ENCODE data around the gene PI4KB. TPM values are rescaled to one million over a fixed set of nuclear protein-coding genes. Genes with fewer than 3 reads are reported as not detected.

The PI4KB gene
- total RNA-seq, 4 donors from 2014 or later, result 68.0 to 147 (median 83.7) TPM

- Histone ChIP-seq H3K36me3 (peaks cover 0 to 24% (median 0%) of the 10 kb centered on the region in 3 donors), H3K4me1 (peaks cover 0 to 11% (median 7%) of the 10 kb centered on the region in 4 donors), H3K4me3 (peak overlapping the region; percentile 25 to 73 (median 70)), H3K27ac (peak overlapping the region; percentile 88 to 95 (median 89)), H3K9me3 (no peaks in the 10 kb centered on the region), H3K27me3 (no peaks in the 10 kb centered on the region)
- TF ChIP-seq CTCF (IDR thresholded peaks at IDR 0.05) (no peak), POLR2A (IDR thresholded peaks at IDR 0.05) (no peak)
- no peak for DNase-seq
These were observed 20.5 kb upstream of the PI4KB start for GRCh38 chr1:151347523-151348246.

DNA sequence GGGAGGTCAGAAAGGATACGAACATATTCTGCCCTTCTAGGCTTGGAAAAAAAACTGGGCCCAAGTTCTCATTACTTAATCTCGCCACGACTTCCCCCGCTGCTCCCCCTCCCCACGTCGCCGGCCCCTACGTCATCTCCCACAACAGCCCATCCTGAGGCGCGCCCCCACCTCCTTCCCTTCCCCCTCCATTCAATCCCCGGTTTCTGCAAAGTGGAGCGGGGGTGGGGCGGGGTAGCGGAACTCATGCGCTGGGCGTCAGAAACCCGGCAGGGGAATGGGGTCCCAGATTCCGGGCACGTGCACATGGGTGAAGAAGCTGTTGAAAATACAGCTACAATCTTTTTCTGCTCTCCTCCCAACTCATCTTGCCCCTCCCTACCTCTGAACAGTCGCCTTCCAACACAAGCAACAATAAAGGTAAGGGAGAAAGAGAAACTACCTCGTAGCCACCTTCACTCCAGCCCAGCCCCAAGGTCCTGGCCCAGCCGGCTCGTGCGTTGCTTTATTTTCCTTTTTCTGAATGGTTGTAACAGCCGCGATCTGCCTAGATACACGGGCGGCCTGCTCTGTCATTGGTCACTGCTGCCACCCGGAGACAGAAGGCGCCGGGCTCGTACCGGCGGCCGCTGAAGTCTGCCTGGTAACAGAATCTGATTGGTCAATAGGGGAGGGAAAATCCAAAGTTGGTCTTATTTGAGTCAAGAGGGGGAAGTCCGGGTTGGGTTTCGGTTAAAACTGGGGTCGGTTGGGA lies 19.7 kb upstream of the PI4KB start, which contains the start of gene RFX5:
RFX5 (minus strand) TSS at position 484 of the 754 bp plus-strand sequence. CDS start 932 bp downstream, outside the sequence.
- Histone ChIP-seq H3K27ac (peak within 1 kb of the TSS; percentile 88 to 95 (median 89)), H3K9me3 (no peaks in the 10 kb centered on the region), H3K4me1 (peaks cover 0 to 11% (median 7%) of the 10 kb centered on the region in 4 donors), H3K4me3 (peak within 1 kb of the TSS; percentile 60 to 73 (median 70)), H3K36me3 (peaks cover 0 to 31% (median 0%) of the 10 kb centered on the region in 3 donors), H3K27me3 (no peaks in the 10 kb centered on the region)
- TF ChIP-seq POLR2A (IDR thresholded peaks at IDR 0.05) (peak; percentile 63 to 79), CTCF (IDR thresholded peaks at IDR 0.05) (no peak)
- peak; percentile 93 to 98 (median 96) for DNase-seq

- DNase-seq, result no peak
- Histone ChIP-seq H3K4me3 (peak overlapping the region; percentile 60 to 73 (median 70)), H3K27ac (peak overlapping the region; percentile 88 to 95 (median 89)), H3K36me3 (peaks cover 0 to 31% (median 0%) of the 10 kb centered on the region in 3 donors), H3K9me3 (no peaks in the 10 kb centered on the region), H3K27me3 (no peaks in the 10 kb centered on the region), H3K4me1 (peaks cover 0 to 12% (median 7%) of the 10 kb centered on the region in 4 donors)
- TF ChIP-seq CTCF (IDR thresholded peaks at IDR 0.05), result no peak
- no peak for TF ChIP-seq POLR2A (IDR thresholded peaks at IDR 0.05)
These were observed 19.0 kb upstream of the PI4KB start for GRCh38 chr1:151346082-151346768.

- DNase-seq, result no peak
- Histone ChIP-seq H3K4me3 (no peak overlapping the region), H3K27ac (no peak overlapping the region), H3K27me3 (no peaks in the 10 kb centered on the region), H3K4me1 (peaks cover 0 to 21% (median 7%) of the 10 kb centered on the region in 4 donors), H3K9me3 (no peaks in the 10 kb centered on the region), H3K36me3 (peaks cover 0 to 31% (median 0%) of the 10 kb centered on the region in 3 donors)
- TF ChIP-seq POLR2A (IDR thresholded peaks at IDR 0.05), result no peak
- no peak for TF ChIP-seq CTCF (IDR thresholded peaks at IDR 0.05)
These were observed 17.1 kb upstream of the PI4KB start for GRCh38 chr1:151344291-151344690.

- DNase-seq, result no peak
- TF ChIP-seq POLR2A (IDR thresholded peaks at IDR 0.05), result no peak
- TF ChIP-seq CTCF (IDR thresholded peaks at IDR 0.05), result no peak
- Histone ChIP-seq H3K9me3 (no peaks in the 10 kb centered on the region), H3K36me3 (peaks cover 0 to 31% (median 0%) of the 10 kb centered on the region in 3 donors), H3K27me3 (no peaks in the 10 kb centered on the region), H3K27ac (no peak overlapping the region), H3K4me3 (no peak overlapping the region), H3K4me1 (peaks cover 0 to 21% (median 7%) of the 10 kb centered on the region in 4 donors)
These were observed 16.4 kb upstream of the PI4KB start for GRCh38 chr1:151343587-151343986.
